Activated effector memory CD4-positive, alpha-beta T cell treated with Interleukin-2 at 50 U/mL for 16 hours (primary cell): ENCODE data around the gene ATF6B.
A peak's percentile ranks its signal among the peaks of the same experiment; 100 is the strongest.

Source experiments
- DNase-seq: peaks from one replicate; pipeline ENCODE4 v3.0.0-alpha.2; 2020

The ATF6B gene

DNA sequence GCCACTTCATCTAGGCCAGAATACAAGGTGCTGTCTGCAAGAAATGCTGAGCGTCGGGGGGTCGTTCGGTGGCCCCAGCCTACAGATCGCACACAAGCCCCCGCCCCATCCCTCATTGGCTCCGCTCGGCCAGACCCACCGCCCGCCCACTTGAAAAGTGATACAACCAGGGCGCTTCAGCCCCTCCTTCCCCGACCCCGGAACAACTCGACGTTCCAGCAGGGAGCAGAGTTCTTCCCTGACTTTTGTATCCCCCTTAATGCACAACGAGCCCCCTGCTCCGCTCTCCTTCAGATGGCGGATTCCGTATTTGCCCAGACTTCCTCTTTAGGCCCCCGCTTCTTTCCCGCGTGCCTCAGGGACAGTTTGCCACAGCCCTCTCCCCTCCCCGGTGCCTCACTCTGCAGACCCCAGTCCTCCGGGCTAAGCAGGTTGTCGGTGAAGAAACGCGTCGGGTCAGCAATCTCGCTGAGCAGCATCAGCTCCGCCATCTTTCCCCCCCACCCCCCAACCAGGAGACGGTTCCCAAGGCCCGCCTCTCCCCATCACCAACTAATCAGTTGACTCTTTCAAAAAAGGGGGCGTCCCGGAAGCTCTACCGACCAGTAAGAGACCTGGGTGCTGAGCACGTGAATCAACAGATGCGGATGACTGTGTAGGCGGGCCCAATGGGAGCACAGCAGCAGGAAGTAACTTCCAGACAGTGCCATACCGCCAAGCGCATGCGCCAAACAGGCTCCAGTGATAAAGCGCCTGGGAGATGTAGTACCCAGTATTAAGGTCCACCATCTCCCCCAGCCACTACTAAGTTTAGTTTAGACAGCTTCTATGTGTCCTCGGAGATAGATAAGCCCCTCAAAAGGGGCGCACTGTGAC is at the start of gene ATF6B:
Gene ATF6B (minus strand): TSS at position 530 of the 876 bp plus-strand sequence. CDS start 39 bp downstream, at position 491.
- DNase-seq = peak; percentile 93

DNA sequence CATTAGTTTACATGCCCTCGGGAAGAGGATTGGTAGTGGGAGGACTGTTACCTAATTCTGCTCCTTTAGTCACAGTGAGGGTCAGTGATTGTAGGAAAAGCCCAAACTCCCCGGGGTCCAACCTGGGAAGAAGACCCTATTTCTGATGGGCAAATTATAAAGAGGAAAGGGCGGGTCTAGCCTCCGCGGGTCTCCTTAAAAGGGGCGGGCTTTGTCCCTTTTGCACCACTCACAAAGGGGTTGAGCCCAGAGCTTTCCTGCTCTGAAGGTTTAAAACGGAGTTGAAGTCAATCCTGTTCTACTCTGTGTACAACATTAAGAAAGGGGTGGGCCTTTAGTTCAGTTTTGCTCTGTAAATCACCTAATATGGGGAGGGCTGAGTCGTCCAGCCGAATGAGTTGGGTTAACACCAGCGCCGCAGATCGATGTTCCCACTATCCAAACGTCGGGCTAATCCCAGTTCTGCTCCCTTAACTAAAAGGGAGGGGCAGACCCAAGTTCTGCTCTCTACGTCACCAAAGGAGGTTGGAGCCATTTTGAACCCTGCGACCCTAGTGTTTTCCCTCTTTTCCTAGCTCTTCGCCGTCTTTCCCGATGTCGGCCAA is 49.2 kb upstream of the ATF6B start:
- peak; percentile 21 for DNase-seq

DNA sequence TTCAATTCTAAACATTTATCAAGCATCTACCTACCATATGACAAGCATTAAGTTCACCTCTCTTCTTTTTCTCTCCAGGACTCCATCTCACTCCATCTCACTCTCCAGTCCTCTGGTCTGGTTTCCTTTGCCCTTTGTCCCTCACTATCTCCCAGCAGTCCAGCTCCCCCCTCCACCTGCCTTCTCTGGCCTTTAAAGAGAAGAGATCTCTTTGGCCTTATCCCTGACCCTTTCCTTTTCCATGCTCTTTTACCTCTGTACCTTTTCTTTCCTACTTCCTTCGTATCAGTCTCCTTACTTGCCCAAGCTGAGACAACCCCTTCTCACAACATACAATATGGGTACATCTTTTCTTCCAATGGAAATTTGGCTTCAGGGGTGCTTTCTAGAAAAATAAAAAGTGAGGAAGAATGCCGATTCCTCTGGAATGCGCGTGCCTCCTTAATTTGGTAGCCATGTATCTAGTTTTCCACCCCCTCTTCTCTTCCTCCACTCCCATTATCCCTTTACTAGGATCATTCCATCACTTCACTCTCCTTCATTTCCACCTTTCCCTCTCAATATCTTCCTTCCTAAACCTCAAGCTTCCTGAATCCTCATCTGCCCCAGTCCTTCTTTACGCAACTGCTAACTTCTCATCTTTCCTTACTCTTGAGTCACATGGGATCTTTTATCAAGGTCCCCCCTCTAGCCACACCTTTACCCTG is 48.6 kb upstream of the ATF6B start:
- no peak for DNase-seq

DNA sequence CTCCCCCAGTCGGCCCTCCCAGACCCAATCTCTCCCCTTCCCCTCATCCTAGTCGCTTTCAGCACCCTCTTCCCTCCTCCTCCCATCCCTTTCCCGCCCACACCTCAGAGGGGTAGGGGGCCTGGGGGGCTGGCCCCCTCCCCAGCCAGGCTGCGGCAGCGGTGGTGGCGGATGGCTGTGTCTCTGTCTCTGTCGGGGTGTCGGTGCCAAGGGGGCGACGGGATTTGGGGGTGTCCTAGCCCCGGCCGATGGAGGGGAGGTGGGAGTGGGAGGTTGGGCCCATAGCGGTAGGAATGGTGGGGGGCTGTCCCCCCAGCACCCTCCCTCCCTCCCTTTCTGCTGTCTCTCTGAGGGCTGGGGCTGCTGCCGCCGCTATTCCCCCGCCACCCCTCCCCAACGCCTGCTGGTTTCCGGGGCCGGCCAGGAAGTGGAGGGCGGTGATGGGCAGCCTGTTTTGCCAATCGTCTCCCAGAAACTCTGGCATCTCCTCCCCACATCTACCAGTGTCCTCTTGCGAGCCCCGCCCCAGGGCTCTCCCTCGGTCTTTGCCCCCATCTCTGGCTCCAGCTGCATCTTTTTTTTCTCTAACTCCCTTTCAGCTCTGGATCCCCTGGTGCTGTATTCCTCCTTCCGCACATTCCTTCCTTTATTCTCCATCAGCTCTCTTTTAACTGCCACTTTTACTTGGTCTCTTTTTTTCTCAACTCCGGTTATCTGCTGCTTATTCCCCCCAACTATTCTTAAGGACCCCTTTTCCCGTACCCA is 47.8 kb upstream of the ATF6B start, which contains the start of gene AGPAT1:
Gene AGPAT1 (minus strand): TSS at position 374 of the 765 bp plus-strand sequence. CDS start 4,588 bp downstream, outside the sequence.
- peak; percentile 97 for DNase-seq

DNA sequence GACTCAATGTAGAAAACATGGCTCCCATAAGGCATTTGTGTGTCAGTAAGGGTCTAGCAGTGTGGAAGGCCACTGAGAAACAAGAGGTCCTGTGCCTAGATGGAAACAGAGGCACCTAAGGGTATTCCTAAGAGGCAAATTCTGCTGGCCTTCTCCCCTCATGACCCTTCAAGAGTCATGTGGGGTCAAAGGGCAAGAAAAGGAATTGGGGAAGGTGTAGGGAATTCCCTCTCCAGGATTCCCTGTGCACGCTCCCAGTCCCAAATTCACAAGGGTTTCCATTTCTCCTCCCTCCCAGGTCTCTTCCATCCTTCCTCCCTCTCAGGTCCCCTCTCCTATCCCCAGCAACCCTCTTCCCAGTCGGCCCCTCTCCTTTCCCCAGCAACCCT is 47.3 kb upstream of the ATF6B start:
- DNase-seq = no peak

DNA sequence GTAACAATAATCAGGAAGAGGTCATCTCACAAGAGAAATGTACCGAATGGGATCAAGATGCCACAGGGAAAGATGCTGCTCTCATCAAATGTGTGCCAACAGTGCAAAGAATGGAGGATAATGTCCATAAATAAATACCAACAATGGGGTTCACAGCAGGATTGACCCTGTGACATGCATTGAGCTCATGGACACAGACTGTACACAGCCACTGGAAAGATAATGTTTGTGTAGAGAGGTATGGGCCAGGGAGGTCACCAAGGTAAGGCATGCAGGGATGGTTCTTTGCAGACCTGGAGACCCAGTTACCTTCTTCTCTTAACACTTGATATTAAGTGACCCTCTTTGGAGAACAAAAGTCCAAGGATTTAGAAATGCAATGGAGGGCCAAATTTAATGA is 46.4 kb upstream of the ATF6B start:
- DNase-seq = no peak

DNA sequence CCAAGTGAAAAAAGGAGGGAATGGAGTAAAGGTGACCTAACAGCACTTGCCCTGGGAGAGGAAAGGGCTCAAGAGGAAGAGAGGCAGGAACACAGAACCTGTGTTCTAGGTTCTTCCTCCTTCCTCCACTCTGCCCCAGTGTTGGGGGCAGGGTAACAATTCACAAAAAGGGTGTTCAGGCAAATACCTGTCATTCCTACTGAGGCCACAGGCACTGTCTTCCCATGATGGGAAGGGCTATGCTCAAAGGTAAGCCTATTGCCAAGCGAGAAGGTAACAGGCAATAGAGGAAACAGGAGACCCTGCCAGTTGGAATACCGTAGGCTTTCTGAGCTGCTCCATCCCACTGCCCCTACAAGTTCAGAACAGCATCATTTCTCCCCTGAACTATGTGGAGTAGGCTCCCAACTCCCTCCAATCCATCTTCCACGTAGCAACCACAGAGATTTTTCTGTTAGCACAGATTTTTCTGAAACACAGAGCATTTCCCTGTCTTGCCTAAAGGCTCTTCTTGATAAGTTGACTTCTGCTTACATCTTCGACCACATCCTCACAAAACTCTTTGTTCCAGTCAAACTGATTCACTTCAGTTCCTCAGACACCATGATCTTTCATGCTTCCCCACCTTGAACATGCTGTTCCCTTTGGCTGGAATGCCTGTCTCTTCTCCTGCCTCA is 45.1 kb upstream of the ATF6B start:
- no peak for DNase-seq

DNA sequence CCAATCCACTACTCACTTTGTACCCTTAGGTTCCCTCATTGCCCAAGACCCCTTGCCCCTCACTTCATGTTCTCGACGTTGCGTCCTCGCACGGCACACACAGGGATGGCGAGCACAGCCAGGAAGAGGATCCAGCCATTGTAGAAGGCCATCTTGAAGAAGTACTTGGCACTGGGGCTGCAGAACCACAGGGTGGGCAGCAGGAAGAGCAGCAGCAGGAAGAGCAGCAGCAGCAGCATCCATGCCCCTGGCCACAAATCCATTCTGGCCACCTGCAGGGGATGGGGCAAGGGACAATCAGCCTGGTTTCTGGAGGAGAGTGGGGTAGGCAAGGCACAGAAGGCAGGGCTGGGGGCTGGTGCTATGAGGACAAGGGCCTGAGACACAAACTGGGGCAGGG is 43.2 kb upstream of the ATF6B start:
- DNase-seq = no peak

DNA sequence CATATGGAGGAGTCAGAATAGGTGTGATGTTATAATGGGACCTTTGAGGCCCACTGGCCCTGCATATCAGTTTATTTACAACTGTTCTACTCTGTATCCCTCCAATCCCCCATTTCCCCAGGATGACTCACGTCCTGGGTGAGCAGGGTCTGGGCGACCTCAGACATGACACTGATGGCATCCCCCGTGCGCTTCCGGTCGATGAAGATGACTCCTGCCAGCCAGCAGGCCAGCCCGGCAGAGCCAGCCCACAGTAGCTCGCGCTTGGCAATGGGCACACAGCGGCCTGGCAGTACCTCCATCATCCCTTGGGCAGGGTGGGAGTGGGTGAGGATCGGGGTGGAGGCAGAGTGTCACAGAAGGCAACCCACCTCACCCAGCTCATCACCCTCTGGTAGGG is 42.2 kb upstream of the ATF6B start:
- DNase-seq = no peak

DNA sequence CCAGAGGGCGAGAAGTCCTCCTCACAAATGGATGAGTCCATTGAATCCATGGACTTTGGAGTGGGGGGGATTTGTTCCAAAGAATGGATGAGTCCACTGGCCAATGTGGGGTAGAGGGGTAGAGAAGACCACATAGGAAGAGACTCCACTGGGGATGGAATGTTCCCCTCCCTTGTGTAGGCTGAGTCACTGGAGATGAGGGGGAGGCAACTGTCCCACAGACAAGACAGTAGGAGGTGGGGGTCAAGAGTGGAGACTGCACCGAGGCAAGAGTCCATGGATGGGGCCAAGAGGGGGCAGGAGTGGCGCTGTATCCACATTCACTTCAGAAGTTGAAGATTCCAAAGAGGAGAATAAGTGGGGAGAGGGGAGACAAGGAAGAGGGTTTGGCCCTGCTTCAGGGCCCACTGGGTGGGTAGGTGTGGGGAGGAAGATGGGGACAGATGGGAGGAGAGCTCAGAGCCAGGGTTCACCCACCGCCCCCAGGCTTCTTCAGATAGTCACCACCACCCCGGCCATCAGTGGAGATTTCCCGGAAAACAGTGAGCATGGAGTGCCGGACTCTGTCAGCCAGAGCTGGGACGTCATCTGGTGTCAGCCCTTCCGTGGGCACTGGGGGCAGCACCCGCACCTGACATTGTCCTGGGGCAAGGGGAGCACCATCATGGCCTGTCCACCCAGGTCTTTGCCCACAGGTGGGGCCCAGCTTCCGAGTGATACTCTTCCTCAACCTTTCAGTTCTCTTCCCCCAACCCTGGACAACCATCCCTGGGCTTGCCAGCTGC is 41.0 kb upstream of the ATF6B start:
- no peak for DNase-seq

DNA sequence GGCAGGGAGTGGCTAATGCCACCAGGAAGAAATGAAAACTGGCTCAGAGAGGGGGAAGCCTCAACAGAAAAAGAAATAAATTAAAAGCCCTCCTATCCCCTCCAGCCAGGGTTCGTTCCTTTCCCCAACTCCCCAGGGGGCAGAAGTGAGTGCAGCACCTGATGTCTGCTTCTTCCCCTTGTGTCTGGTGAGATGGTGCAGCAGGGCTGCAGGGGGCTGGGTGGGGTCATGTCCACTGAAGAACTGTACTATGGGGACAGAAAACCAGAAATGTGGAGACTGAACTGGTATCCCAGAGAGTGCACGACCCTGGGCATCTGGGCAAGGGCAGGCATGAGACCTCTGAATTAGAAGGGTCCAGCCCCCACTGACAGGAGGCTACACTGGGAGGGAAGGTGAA is 40.3 kb upstream of the ATF6B start:
- DNase-seq = no peak

DNA sequence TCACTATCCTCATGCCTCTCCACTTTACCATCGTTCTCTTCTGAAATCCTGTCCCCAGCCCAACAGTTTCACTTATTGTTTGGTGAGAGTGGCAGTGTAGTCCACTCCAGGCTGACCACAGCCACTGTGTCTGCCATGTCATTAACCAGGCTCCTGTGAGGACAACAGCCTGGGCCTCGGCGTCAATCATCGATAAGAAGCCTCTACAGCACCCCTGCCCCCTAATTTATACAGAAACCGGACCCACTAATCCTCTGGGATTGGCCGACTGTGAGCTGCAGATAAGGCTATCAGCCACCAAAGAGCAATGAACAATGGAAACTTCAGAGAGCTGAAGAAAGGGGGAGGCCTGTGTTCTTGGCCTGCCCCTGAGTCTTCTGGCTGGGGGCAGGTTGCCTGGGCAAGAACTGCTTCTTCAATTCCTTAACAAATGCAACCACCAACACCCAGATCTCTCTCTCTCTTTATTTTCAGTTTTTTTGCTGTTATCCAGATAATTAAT is 39.8 kb upstream of the ATF6B start:
- no peak for DNase-seq

DNA sequence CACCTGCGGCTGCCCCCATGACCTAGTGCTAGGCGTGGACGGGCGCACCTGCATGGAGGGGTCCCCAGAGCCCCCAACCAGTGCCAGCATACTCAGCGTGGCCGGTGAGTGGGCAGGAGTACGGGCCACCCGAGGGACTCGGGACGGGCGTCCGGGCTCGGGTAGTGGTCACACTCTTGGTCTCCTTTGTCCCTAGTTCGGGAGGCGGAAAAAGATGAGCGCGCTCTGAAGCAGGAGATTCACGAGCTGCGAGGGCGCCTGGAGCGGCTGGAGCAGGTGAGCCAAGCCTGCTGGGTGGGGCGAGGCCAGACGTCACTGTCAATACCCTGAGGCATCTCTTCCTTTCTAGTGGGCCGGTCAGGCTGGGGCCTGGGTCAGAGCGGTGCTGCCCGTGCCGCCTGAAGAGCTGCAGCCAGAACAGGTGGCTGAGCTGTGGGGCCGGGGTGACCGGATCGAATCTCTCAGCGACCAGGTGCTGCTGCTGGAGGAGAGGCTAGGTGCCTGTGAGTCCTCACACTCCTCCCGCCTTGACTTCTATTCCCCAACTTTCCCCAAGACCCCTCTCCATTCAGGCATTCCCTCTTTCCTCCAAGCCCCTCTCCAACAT is 39.2 kb upstream of the ATF6B start:
- DNase-seq = no peak

DNA sequence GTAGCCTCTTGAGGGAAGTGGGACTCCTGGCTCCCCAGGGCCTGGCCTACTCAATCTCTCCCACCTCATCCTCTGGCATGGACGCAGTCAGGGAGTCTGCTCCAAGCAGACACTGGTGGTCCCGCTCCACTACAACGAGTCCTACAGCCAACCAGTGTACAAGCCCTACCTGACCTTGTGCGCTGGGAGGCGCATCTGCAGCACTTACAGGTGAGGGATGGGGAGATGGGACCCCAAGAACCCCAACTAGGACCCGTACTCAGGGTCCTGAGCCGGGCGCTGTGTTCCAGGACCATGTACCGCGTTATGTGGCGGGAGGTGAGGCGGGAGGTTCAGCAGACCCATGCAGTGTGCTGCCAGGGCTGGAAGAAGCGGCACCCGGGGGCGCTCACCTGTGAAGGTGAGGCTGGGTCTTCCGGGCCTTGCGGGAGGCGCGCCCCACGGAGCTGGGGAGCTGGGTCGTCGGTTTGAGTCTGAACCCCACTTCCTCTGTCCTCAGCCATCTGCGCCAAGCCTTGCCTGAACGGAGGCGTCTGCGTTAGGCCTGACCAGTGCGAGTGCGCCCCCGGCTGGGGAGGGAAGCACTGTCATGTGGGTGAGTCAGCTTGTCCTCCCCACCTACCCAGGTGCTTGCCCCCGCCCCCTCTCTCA is 38.5 kb upstream of the ATF6B start:
- no peak for DNase-seq

DNA sequence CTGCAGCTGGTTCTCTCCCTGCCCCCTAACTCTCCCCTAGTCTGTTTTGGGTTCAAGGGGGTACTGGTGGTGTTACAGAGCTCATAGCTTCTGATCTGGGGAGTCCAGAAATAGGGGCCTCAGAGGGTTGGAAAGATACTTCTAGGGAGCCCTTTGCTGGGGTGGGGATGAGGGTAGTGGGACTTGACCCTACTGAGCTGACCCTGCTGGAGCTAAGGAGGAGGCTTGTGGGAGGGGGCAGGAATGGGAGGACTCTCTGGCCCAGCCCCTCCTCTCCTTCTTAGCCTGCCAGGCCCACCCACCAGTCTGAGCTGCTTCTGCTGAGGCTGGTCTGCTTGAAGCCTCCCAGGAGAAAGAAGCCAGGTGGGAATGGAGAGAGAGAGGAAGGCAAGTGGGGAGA is 36.2 kb upstream of the ATF6B start, which contains the start of gene EGFL8:
Gene EGFL8 (plus strand): TSS at position 301 of the 400 bp plus-strand sequence. CDS start 1,571 bp downstream, outside the sequence.
- DNase-seq = no peak

DNA sequence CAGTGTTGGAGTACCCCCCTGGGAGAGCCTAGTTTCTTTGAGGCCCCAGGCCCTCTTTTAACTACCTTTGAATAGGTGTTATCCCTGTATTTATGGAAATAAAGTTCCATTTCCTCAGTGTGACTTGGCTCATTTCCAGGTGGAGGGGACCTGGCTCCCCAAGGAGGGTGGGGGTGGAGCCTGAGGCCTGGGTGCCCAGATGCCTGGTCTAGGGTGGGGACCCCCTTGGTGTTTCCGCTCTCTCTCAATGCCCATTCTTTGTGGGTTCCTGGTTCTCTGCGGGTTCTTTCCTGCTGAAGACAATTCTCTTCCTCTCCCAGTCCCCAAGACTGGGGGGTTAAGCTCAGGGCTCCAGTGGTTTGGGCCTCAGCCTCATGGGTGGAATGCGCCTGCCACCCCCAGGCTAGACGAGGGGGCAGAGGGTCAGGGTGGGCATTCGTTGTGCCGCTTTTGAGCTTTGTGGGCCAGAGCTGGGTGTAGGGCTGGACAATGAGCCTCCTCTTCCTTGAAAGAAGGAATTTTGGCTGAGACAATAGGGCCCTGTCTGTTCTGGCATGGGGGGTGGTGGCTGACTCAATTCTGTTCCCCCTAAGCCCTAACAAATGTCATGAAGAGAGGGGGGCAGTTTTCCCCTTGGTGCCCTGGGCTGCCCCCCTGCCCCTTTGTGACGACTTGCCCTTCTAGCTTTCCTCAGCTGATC is 35.7 kb upstream of the ATF6B start:
- DNase-seq = no peak

DNA sequence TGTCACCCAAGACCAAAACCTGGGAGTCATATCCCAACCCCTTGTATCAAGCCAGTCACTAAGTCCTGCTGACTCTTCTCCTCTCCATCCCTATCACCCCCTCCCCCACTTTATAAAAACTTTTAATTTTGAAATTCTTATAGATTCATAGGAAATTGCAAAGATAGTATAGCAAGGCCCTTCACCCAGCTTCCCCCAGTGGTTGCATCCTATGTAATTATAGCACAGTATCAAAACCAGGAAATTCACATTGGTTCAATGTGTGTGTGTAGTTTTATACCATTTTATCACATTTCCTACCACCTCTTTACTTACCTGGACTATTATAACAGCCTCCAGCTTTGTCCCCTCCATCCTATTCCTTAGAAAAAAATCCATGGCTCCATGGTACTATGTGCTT is 30.0 kb upstream of the ATF6B start:
- no peak for DNase-seq

DNA sequence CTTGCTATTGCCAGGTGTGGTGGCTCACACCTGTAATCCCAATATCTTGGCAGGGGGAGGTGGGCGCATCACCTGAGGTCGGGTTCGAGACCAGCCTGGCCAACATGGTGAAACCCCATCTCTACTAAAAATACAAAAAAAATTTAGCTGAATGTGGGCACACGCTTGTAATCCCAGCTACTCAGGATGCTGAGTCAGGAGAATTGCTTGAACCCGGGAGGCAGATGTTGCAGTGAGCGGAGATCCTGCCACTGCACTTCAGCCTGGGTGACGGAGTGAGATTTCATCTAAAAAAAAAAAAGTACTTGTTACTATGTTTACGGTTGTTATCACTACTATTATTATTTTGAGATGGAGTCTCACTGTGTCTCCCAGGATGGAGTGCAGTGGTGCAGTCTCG is 28.8 kb upstream of the ATF6B start:
- DNase-seq = no peak

DNA sequence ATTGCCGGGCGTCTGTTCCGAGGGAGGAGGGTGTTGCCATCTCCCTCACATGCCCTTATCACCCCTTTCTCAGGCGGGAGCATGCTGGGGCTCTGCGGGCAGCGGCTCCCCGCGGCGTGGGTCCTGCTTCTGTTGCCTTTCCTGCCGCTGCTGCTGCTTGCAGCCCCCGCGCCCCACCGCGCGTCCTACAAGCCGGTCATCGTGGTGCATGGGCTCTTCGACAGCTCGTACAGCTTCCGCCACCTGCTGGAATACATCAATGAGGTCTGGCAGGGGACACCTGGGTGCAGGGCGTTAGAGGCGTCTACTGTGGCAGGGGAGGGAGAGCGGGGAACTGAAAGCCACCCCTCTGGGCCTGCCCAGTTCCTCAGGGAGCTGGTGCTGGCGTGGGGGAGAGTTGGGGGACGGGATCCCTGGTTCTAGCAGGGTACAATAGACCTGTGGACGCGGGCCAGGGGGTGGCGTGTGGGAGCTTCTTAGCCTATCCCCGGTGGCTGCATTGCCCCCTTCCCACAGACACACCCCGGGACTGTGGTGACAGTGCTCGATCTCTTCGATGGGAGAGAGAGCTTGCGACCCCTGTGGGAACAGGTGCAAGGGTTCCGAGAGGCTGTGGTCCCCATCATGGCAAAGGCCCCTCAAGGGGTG is 26.6 kb upstream of the ATF6B start:
- DNase-seq = peak; percentile 53
